HepG2 (cell line): ENCODE measurements around the gene CLIC1. TPM values are rescaled to one million over a fixed set of nuclear protein-coding genes. Genes with fewer than 3 reads are reported as not detected.

Source experiments
- ATAC-seq: fragments of 200-7000 bp; cut with Tn5 transposase; 3 replicates; pipeline ENCODE4 v1.9.1; 2020; ENCODE audit warnings: mild to moderate bottlenecking, moderate library complexity
- BruUV-seq: library from RNA; stranded (reverse); fragments of 400-500 nt; replicated peaks from 2 replicates; lab custom pipeline; 2021; lab: Mats Ljungman, UMichigan
- CTCF ChIA-PET: fragments of 300-600 bp; formaldehyde crosslinking; extraction: SDS; loops from one replicate; lab custom pipeline; 2021; ENCODE audit warnings: low total read pairs, inconsistent platforms, low intra/inter-chr PET ratio; lab: Yijun Ruan, JAX
- POLR2A ChIA-PET: fragments of 350-600 bp; sonication (Branson Sonifier 250); formaldehyde crosslinking; loops from one replicate; lab custom pipeline; 2020; ENCODE audit warnings: antibody characterized with exemption, inconsistent platforms; lab: Yijun Ruan, JAX
- DNase-seq: peaks from one replicate; pipeline ENCODE4 v3.0.0-alpha.2; 2015; ENCODE audit warnings: low spot score
- FAIRE-seq: peaks from 3 replicates; lab custom pipeline; 2011; peaks lifted over from hg19 to GRCh38; lab: Jason Lieb, UNC
- H2AFZ ChIP-seq: one replicate; pipeline ENCODE4 v1.6.1; 2011; ENCODE audit warnings: low read length, inconsistent platforms
- H3K27ac ChIP-seq: fragments of 300-600 bp; 3 replicates; pipeline ENCODE4 v1.8.0; 2011; ENCODE audit warnings: mixed run types, mild to moderate bottlenecking, mixed read lengths, low read length, inconsistent platforms; ENCODE audit not compliant: insufficient read depth; ENCODE audit errors: extremely low read length
- H3K27me3 ChIP-seq, 2 experiments: fragments of 200-600 bp in 1 of 2; 2 replicates in 1 of 2; 3 replicates in 1 of 2; pipeline versions ENCODE4 v1.6.0 to v1.8.0; 2011; ENCODE audit warnings: low read length in 2 of 2, mild to moderate bottlenecking in 2 of 2, moderate library complexity in 2 of 2, inconsistent platforms in 1 of 2; ENCODE audit not compliant: insufficient read depth in 2 of 2, control insufficient read depth in 1 of 2
- H3K36me3 ChIP-seq, 2 experiments: fragments of 200-600 bp in 1 of 2; replicated peaks in 1 of 2; 2 replicates in 1 of 2; 3 replicates in 1 of 2; pipeline versions ENCODE4 v1.5.1 to v1.8.0; 2011; ENCODE audit warnings: low read length in 2 of 2, inconsistent platforms in 1 of 2; ENCODE audit not compliant: insufficient read depth in 2 of 2, control insufficient read depth in 1 of 2
- H3K4me1 ChIP-seq: 2 replicates; pipeline ENCODE4 v1.5.1; 2012; ENCODE audit warnings: low read length, inconsistent platforms; ENCODE audit not compliant: insufficient read depth
- H3K4me2 ChIP-seq: 2 replicates; pipeline ENCODE4 v1.6.0; 2011; ENCODE audit warnings: low read depth, low read length, inconsistent platforms
- H3K4me3 ChIP-seq, 3 experiments: fragments of 200-600 bp in 1 of 3; sonication (generic), shearing (Covaris generic) in 1 of 3; replicated peaks in 1 of 3; 2 replicates each; pipeline ENCODE4 v1.5.1; 2011 to 2016; ENCODE audit warnings: low read length in 3 of 3, inconsistent platforms in 2 of 3, low read depth in 2 of 3, mild to moderate bottlenecking in 2 of 3, control low read depth in 1 of 3, mixed read lengths in 1 of 3; ENCODE audit not compliant: insufficient read depth in 1 of 3
- H3K79me2 ChIP-seq: one replicate; pipeline ENCODE4 v1.6.1; 2011; ENCODE audit warnings: low read length, inconsistent platforms; ENCODE audit not compliant: insufficient read depth
- H3K9ac ChIP-seq: 2 replicates; pipeline ENCODE4 v1.6.0; 2011; ENCODE audit warnings: mild to moderate bottlenecking, low read depth, low read length, inconsistent platforms; ENCODE audit not compliant: insufficient read depth
- H3K9me3 ChIP-seq: 2 replicates; pipeline ENCODE4 v1.5.1; 2012; ENCODE audit warnings: mild to moderate bottlenecking, low read length
- H4K20me1 ChIP-seq: 2 replicates; pipeline ENCODE4 v1.6.0; 2011; ENCODE audit warnings: inconsistent platforms, mild to moderate bottlenecking, low read length, moderate library complexity; ENCODE audit not compliant: insufficient read depth
- CBX2 ChIP-seq, 2 experiments: fragments of 200-600 bp in 1 of 2; sonication (generic); formaldehyde crosslinking in 1 of 2; IDR thresholded peaks; 2 replicates each; pipeline versions ENCODE4 v1.7.0 to v1.8.1; 2018 to 2022; ENCODE audit warnings: low read depth in 2 of 2, low read length in 1 of 2, mild to moderate bottlenecking in 1 of 2, missing genetic modification reagents in 1 of 2
- CHCHD3 ChIP-seq: sonication (generic); formaldehyde crosslinking; IDR thresholded peaks from 2 replicates; pipeline ENCODE4 v1.8.0; 2022; ENCODE audit warnings: mild to moderate bottlenecking, missing genetic modification reagents, moderate library complexity
- IRF9 ChIP-seq: sonication (generic); formaldehyde crosslinking; IDR thresholded peaks from 2 replicates; pipeline ENCODE4 v1.8.0; 2022; ENCODE audit warnings: missing genetic modification reagents, mild to moderate bottlenecking, borderline replicate concordance
- MED1 ChIP-seq: sonication (generic); formaldehyde crosslinking; IDR thresholded peaks from 2 replicates; pipeline ENCODE4 v1.4.0; 2020; ENCODE audit warnings: missing genetic modification reagents
- NCOR1 ChIP-seq: fragments of 200-600 bp; sonication (generic); IDR thresholded peaks from 2 replicates; pipeline ENCODE4 v1.7.0; 2017; ENCODE audit warnings: antibody characterized with exemption, low read length, borderline replicate concordance
- NFIB ChIP-seq: sonication (generic); formaldehyde crosslinking; IDR thresholded peaks from 2 replicates; pipeline ENCODE4 v1.9.0; 2021; ENCODE audit warnings: missing genetic modification reagents, mild to moderate bottlenecking, borderline replicate concordance
- PHF20 ChIP-seq: sonication (generic); formaldehyde crosslinking; IDR thresholded peaks from 2 replicates; pipeline ENCODE4 v1.5.0; 2020; ENCODE audit warnings: mild to moderate bottlenecking, missing genetic modification reagents
- TSC22D2 ChIP-seq: sonication (generic); formaldehyde crosslinking; IDR thresholded peaks from 2 replicates; pipeline ENCODE4 v1.5.1; 2020; ENCODE audit warnings: missing genetic modification reagents, mild to moderate bottlenecking, borderline replicate concordance
- ZBTB34 ChIP-seq: sonication (generic); formaldehyde crosslinking; IDR thresholded peaks from 2 replicates; pipeline ENCODE4 v1.8.0; 2022; ENCODE audit warnings: mild to moderate bottlenecking, missing genetic modification reagents
- ZFP91 ChIP-seq: sonication (generic); formaldehyde crosslinking; IDR thresholded peaks from 2 replicates; pipeline ENCODE4 v1.9.0; 2022; ENCODE audit warnings: missing genetic modification reagents, mild to moderate bottlenecking, borderline replicate concordance
- ZNF501 ChIP-seq: sonication (generic); formaldehyde crosslinking; IDR thresholded peaks from 2 replicates; pipeline ENCODE4 v1.5.1; 2020; ENCODE audit warnings: mild to moderate bottlenecking, moderate library complexity, missing genetic modification reagents
- ZNF75D ChIP-seq: sonication (generic); formaldehyde crosslinking; IDR thresholded peaks from 2 replicates; pipeline ENCODE4 v1.8.1; 2023; ENCODE audit warnings: missing genetic modification reagents, mild to moderate bottlenecking, borderline replicate concordance
- WGBS: methylation state at CpG from one replicate; pipeline ENCODE4 v1.1.6; 2017; ENCODE audit warnings: low lambda C conversion rate; 5-methylcytosine and 5-hydroxymethylcytosine counted together
- in situ Hi-C: cut with HindIII; loops from 2 replicates; pipeline ENCODE4 v1.10.0; 2017; ENCODE audit warnings: low pct_unique_long_range_greater_than_20kb; ENCODE audit not compliant: extremely low pct_ligation_motif_present
- intact Hi-C: fragments of 100-400 bp; cut with micrococcal nuclease; formaldehyde crosslinking; loops from one replicate; pipeline ENCODE4 v1.10.0; 2022; ENCODE audit not compliant: unreplicated experiment
- polyA plus RNA-seq, 8 experiments: library from polyadenylated mRNA; depleted of rRNA in 3 of 8; stranded (reverse) in 7 of 8; unstranded in 1 of 8; fragments of >200 nt; fragmentation: Illumina TruSeq in 4 of 8; extraction: Trizol in 4 of 8; gene quantifications; 2 replicates each; pipeline versions ENCODE4 v1.2.1 to v1.2.3, GENCODE V29; 2011 to 2016; ENCODE audit warnings: low read depth in 4 of 8, missing spikeins in 1 of 8, mixed read lengths in 1 of 8; ENCODE audit not compliant: insufficient read depth in 1 of 8
- total RNA-seq, 5 experiments: library from RNA; depleted of rRNA; stranded (reverse); fragments of >200 nt; fragmentation: Illumina TruSeq; extraction: Trizol; gene quantifications; 2 replicates each; pipeline ENCODE4 v1.2.3, GENCODE V29; 2016; ENCODE audit warnings: low read depth in 1 of 5
- TF ChIP-seq, protein P1 (sequence below): sonication (generic); formaldehyde crosslinking; IDR thresholded peaks from 2 replicates; pipeline ENCODE4 v1.4.0; 2020; ENCODE audit warnings: low read depth, missing genetic modification reagents

CLIC1 gene
- total and polyA plus RNA-seq, 2 of the 13 experiments (the other 11 are each of a cell fraction or from before 2014, with no cell fraction given) = 602 to 891 TPM

- CTCF ChIA-PET = no interaction called here
- H3K27me3 ChIP-seq = no peaks in the 10 kb centered on the region
- no peak overlapping the region for H3K9ac ChIP-seq
- POLR2A ChIA-PET = interaction anchor here (1.0 to 1.6 kb wide), 2 partner anchors 25 to 27 kb away, joined by 3 to 10 read pairs; partner anchors contain the start of gene CLIC1
- intact Hi-C loops (no loop called here), in situ Hi-C loops (no loop called here)
- no peaks in the 10 kb centered on the region for H3K9me3 ChIP-seq
- DNase-seq (peak; percentile 68), ATAC-seq (peak; percentile 10), FAIRE-seq (peak; percentile 34)
- no TSS peak for BruUV-seq
- H3K79me2 ChIP-seq = no peaks in the 10 kb centered on the region
- H3K4me3 ChIP-seq = no peak overlapping the region
- no peak overlapping the region for H3K27ac ChIP-seq
- WGBS = 20% methylated on average over 1 of the region's 1 CpG
- H4K20me1 ChIP-seq = no peaks in the 10 kb centered on the region
- peaks cover 47% of the 10 kb centered on the region for H3K4me1 ChIP-seq
- peaks cover 0 to 2% of the 10 kb centered on the region in 2 experiments; a peak in 3 of 5 replicates for H3K36me3 ChIP-seq
- no peak overlapping the region for H2AFZ ChIP-seq
- no peak overlapping the region for H3K4me2 ChIP-seq
- TF ChIP-seq TSC22D2 = no peak
- TF ChIP-seq, protein P1, sequence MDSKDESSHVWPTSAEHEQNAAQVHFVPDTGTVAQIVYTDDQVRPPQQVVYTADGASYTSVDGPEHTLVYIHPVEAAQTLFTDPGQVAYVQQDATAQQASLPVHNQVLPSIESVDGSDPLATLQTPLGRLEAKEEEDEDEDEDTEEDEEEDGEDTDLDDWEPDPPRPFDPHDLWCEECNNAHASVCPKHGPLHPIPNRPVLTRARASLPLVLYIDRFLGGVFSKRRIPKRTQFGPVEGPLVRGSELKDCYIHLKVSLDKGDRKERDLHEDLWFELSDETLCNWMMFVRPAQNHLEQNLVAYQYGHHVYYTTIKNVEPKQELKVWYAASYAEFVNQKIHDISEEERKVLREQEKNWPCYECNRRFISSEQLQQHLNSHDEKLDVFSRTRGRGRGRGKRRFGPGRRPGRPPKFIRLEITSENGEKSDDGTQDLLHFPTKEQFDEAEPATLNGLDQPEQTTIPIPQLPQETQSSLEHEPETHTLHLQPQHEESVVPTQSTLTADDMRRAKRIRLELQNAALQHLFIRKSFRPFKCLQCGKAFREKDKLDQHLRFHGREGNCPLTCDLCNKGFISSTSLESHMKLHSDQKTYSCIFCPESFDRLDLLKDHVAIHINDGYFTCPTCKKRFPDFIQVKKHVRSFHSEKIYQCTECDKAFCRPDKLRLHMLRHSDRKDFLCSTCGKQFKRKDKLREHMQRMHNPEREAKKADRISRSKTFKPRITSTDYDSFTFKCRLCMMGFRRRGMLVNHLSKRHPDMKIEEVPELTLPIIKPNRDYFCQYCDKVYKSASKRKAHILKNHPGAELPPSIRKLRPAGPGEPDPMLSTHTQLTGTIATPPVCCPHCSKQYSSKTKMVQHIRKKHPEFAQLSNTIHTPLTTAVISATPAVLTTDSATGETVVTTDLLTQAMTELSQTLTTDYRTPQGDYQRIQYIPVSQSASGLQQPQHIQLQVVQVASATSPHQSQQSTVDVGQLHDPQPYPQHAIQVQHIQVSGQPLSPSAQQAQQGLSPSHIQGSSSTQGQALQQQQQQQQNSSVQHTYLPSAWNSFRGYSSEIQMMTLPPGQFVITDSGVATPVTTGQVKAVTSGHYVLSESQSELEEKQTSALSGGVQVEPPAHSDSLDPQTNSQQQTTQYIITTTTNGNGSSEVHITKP (CRISPR knock-in tag) = peak; percentile 97
- TF ChIP-seq PHF20 (CRISPR knock-in tag) = no peak
- no peak for TF ChIP-seq NCOR1
- no peak for TF ChIP-seq ZBTB34 (CRISPR knock-in tag)
- TF ChIP-seq MED1 (CRISPR knock-in tag) = peak; percentile 18; the same call in 1 of the 2 replicates
- no peak for TF ChIP-seq CHCHD3 (CRISPR knock-in tag)
- TF ChIP-seq ZFP91 (CRISPR knock-in tag) = no peak
- no peak for TF ChIP-seq NFIB (CRISPR knock-in tag)
- peak; percentile 27; the same call in 1 of the 2 replicates for TF ChIP-seq IRF9 (CRISPR knock-in tag)
- no peak for TF ChIP-seq CBX2 (IDR thresholded peaks at IDR 0.05; ENCODE audit: low read depth, low read length)
- no peak for TF ChIP-seq CBX2 (CRISPR knock-in tag; IDR thresholded peaks at IDR 0.05; ENCODE audit: low read depth)
- no peak for TF ChIP-seq ZNF501 (CRISPR knock-in tag)
- TF ChIP-seq ZNF75D (CRISPR knock-in tag) = no peak
Measured at GRCh38 chr6:31763619-31763940, 27.2 kb upstream of the CLIC1 start.
